K562 (cell line): ENCODE results near the gene DOCK8.

Experiments
- FOSL1 ChIP-seq: fragments of 200-800 bp; sonication (Bioruptor generic); conservative IDR thresholded peaks from 2 replicates; pipeline ENCODE4 v1.6.1; 2016; ENCODE audit warnings: missing genetic modification characterization, missing compliant biosample characterization
- FOXK1 ChIP-seq: sonication (generic); formaldehyde crosslinking; IDR thresholded peaks from 2 replicates; pipeline ENCODE4 v1.8.0; 2022; ENCODE audit warnings: missing genetic modification reagents, mild to moderate bottlenecking, borderline replicate concordance
- NFE2 ChIP-seq: IDR thresholded peaks from 2 replicates; pipeline ENCODE4 v1.6.1; 2014; ENCODE audit warnings: antibody characterized with exemption, low read depth
- RAD21 ChIP-seq, 2 experiments: fragments of 250-450 bp in 1 of 2; fragments of 450-650 bp in 1 of 2; sonication (Bioruptor Pico) in 1 of 2; formaldehyde crosslinking in 1 of 2; IDR thresholded peaks in 1 of 2; conservative IDR thresholded peaks in 1 of 2; 2 replicates each; pipeline versions ENCODE4 v1.4.0 to v1.8.0; 2020 to 2022; ENCODE audit warnings: mild to moderate bottlenecking in 2 of 2, moderate library complexity in 1 of 2
- SIN3A ChIP-seq, 2 experiments: fragments of 150-350 bp in 1 of 2; IDR thresholded peaks; 2 replicates each; pipeline ENCODE4 v1.6.1; 2011 to 2016; ENCODE audit warnings: borderline replicate concordance in 2 of 2, low read depth in 2 of 2, low read length in 2 of 2, mild to moderate bottlenecking in 2 of 2, moderate library complexity in 2 of 2; ENCODE audit not compliant: control insufficient read depth in 1 of 2
- ZNF239 ChIP-seq: fragments of 250-450 bp; sonication (Bioruptor Pico); IDR thresholded peaks from 2 replicates; pipeline ENCODE4 v1.4.0; 2020; ENCODE audit warnings: mild to moderate bottlenecking
- TF ChIP-seq, protein P1 (sequence below), 3 experiments: IDR thresholded peaks in 2 of 3; conservative IDR thresholded peaks in 1 of 3; 2 replicates each; pipeline ENCODE4 v1.5.1; 2011 to 2012; ENCODE audit warnings: low read length in 3 of 3, mild to moderate bottlenecking in 3 of 3, control low read depth in 2 of 3, improper control_type of control experiment in 1 of 3, inconsistent platforms in 1 of 3, low read depth in 1 of 3, mixed read lengths in 1 of 3, moderate library complexity in 1 of 3; ENCODE audit not compliant: insufficient read depth in 2 of 3
- TF ChIP-seq, protein P2 (sequence below): fragments of 450-650 bp; formaldehyde crosslinking; IDR thresholded peaks from 2 replicates; pipeline ENCODE4 v1.4.0; 2020; ENCODE audit warnings: mild to moderate bottlenecking, moderate library complexity

DNA sequence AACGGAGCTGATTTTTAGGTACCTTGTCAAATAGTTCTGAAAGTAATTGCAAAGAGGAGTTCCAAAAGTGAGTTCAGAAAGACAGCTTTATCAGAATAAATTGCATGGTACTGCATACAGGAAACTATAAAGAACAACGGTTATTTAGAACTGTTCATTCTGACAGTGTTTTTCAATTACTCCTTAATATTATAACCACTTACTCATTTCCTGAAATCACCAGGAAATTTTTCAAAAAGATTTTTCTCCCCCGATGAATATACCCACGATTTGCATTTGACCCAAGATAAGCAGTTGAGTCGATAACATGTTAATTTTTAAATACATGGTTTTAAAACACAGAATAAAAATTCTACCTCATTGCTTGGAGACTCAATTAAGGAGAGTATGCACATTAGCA is 9.4 kb downstream of the DOCK8 start:
- TF ChIP-seq, protein P1, sequence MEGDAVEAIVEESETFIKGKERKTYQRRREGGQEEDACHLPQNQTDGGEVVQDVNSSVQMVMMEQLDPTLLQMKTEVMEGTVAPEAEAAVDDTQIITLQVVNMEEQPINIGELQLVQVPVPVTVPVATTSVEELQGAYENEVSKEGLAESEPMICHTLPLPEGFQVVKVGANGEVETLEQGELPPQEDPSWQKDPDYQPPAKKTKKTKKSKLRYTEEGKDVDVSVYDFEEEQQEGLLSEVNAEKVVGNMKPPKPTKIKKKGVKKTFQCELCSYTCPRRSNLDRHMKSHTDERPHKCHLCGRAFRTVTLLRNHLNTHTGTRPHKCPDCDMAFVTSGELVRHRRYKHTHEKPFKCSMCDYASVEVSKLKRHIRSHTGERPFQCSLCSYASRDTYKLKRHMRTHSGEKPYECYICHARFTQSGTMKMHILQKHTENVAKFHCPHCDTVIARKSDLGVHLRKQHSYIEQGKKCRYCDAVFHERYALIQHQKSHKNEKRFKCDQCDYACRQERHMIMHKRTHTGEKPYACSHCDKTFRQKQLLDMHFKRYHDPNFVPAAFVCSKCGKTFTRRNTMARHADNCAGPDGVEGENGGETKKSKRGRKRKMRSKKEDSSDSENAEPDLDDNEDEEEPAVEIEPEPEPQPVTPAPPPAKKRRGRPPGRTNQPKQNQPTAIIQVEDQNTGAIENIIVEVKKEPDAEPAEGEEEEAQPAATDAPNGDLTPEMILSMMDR (IDR thresholded peaks at IDR 0.05 in 2 of 3, conservative IDR thresholded peaks at IDR 0.05 in 1 of 3; ENCODE audit: insufficient read depth in 2 of 3, low read depth in 1 of 3, low read length in 3 of 3): no peak
- TF ChIP-seq SIN3A (IDR thresholded peaks at IDR 0.05; ENCODE audit: borderline replicate concordance in 2 of 2, control insufficient read depth in 1 of 2, low read depth in 2 of 2, low read length in 2 of 2): no peak
- no peak for TF ChIP-seq NFE2
- TF ChIP-seq FOXK1: no peak
- TF ChIP-seq, protein P2, sequence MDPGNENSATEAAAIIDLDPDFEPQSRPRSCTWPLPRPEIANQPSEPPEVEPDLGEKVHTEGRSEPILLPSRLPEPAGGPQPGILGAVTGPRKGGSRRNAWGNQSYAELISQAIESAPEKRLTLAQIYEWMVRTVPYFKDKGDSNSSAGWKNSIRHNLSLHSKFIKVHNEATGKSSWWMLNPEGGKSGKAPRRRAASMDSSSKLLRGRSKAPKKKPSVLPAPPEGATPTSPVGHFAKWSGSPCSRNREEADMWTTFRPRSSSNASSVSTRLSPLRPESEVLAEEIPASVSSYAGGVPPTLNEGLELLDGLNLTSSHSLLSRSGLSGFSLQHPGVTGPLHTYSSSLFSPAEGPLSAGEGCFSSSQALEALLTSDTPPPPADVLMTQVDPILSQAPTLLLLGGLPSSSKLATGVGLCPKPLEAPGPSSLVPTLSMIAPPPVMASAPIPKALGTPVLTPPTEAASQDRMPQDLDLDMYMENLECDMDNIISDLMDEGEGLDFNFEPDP: no peak
- TF ChIP-seq FOSL1 (tag): no peak
- TF ChIP-seq RAD21 (CRISPR knock-in tag; conservative IDR thresholded peaks at IDR 0.05 in 1 of 2, IDR thresholded peaks at IDR 0.05 in 1 of 2): no peak
- no peak for TF ChIP-seq ZNF239 (CRISPR knock-in tag)
